ENCODE measurements around the gene KIAA1217. TPM values are rescaled to one million over a fixed set of nuclear protein-coding genes. Genes with fewer than 3 reads are reported as not detected.

Gene KIAA1217
- polyA plus RNA-seq, 1 of the 3 experiments (the other 2 are of a cell fraction) = 7.2 TPM

GRCh38 chr10:24349379-24350001 is 140.6 kb downstream of the KIAA1217 start:
- H3K4me1 ChIP-seq (ENCODE audit: control insufficient read depth in 1 of 2, insufficient read depth in 2 of 2, low read depth in 1 of 2, low read length in 1 of 2) = peaks cover 14 to 55% of the 10 kb centered on the region in 2 experiments
- no peaks in the 10 kb centered on the region for H3K79me2 ChIP-seq (ENCODE audit: insufficient read depth)
- peak overlapping the region; percentile 18 for H3K9ac ChIP-seq
- CTCF ChIA-PET = interaction anchor here (1.0 to 4.1 kb wide), 3 partner anchors 10 to 355 kb away, joined by 3 to 13 read pairs (median 4); no protein-coding TSS in a partner anchor
- peak overlapping the region; percentile 78; the same call in 1 of the 2 replicates for H2AFZ ChIP-seq (ENCODE audit: low read depth)
- DNase-seq = no peak
- 34% methylated on average over 3 of the region's 3 CpGs for WGBS (ENCODE audit: low lambda C conversion rate)
- no peak overlapping the region for H3K4me3 ChIP-seq (ENCODE audit: low read depth in 2 of 2, low read length in 1 of 2)
- H3K36me3 ChIP-seq (replicated peaks in 1 of 2; ENCODE audit: control insufficient read depth in 1 of 2, insufficient read depth in 2 of 2, low read length in 1 of 2) = no peaks in the 10 kb centered on the region
- no peaks in the 10 kb centered on the region for H3K9me3 ChIP-seq
- POLR2A ChIA-PET = no interaction called here
- H3F3A ChIP-seq (replicated peaks; ENCODE audit: insufficient read depth) = peaks cover 22% of the 10 kb centered on the region
- peak overlapping the region; percentile 80 to 88 for H3K27ac ChIP-seq (ENCODE audit: low read depth in 2 of 2, low read length in 1 of 2)
- no peaks in the 10 kb centered on the region for H3K9me2 ChIP-seq
- no peak for TF ChIP-seq MAX (IDR thresholded peaks at IDR 0.05; ENCODE audit: low read depth)
- TF ChIP-seq NFIC (IDR thresholded peaks at IDR 0.05; ENCODE audit: borderline replicate concordance) = peak; percentile 27; the same call in 1 of the 2 replicates
- H4K20me1 ChIP-seq (ENCODE audit: insufficient read depth) = no peaks in the 10 kb centered on the region
- no peaks in the 10 kb centered on the region for H3K27me3 ChIP-seq (ENCODE audit: insufficient read depth)
- peak overlapping the region; percentile 36 for H3K4me2 ChIP-seq

- no peak for DNase-seq
- peak overlapping the region; percentile 36 for H3K4me2 ChIP-seq
- no peaks in the 10 kb centered on the region for H3K36me3 ChIP-seq (replicated peaks in 1 of 2; ENCODE audit: control insufficient read depth in 1 of 2, insufficient read depth in 2 of 2, low read length in 1 of 2)
- peak overlapping the region; percentile 78 for H2AFZ ChIP-seq (ENCODE audit: low read depth)
- no peaks in the 10 kb centered on the region for H4K20me1 ChIP-seq (ENCODE audit: insufficient read depth)
- no peaks in the 10 kb centered on the region for H3K79me2 ChIP-seq (ENCODE audit: insufficient read depth)
- WGBS (ENCODE audit: low lambda C conversion rate) = 18% methylated on average over 9 of the region's 9 CpGs
- no peak overlapping the region for H3K4me3 ChIP-seq (ENCODE audit: low read depth in 2 of 2, low read length in 1 of 2)
- peaks cover 13% of the 10 kb centered on the region for H3F3A ChIP-seq (replicated peaks; ENCODE audit: insufficient read depth)
- no peaks in the 10 kb centered on the region for H3K9me2 ChIP-seq
- CTCF ChIA-PET = interaction anchor here (1.2 to 4.1 kb wide), 3 partner anchors 10 to 356 kb away, joined by 4 to 13 read pairs (median 5); no protein-coding TSS in a partner anchor
- H3K9me3 ChIP-seq = no peaks in the 10 kb centered on the region
- H3K27me3 ChIP-seq (ENCODE audit: insufficient read depth) = no peaks in the 10 kb centered on the region
- H3K4me1 ChIP-seq (ENCODE audit: control insufficient read depth in 1 of 2, insufficient read depth in 2 of 2, low read depth in 1 of 2, low read length in 1 of 2) = peaks cover 9 to 47% of the 10 kb centered on the region in 2 experiments
- peak overlapping the region; percentile 18 for H3K9ac ChIP-seq
- peak overlapping the region; percentile 80 to 88 for H3K27ac ChIP-seq (ENCODE audit: low read depth in 2 of 2, low read length in 1 of 2)
- POLR2A ChIA-PET = interaction anchor here (0.6 kb wide), 1 partner anchor 95 kb away, joined by 3 read pairs; no protein-coding TSS in a partner anchor
- TF ChIP-seq MAX (IDR thresholded peaks at IDR 0.05; ENCODE audit: low read depth) (no peak), IRF3 (IDR thresholded peaks at IDR 0.05; ENCODE audit: low read depth, low read length) (no peak), CTCF (IDR thresholded peaks at IDR 0.05) (no peak), SMC3 (IDR thresholded peaks at IDR 0.05; ENCODE audit: low read depth, low read length) (no peak), GABPA (IDR thresholded peaks at IDR 0.05; ENCODE audit: low read depth) (no peak), EZH2phosphoT487 (IDR thresholded peaks at IDR 0.05; ENCODE audit: borderline replicate concordance, low read depth) (no peak), RFX5 (IDR thresholded peaks at IDR 0.05; ENCODE audit: low read length) (no peak), RCOR1 (IDR thresholded peaks at IDR 0.05; ENCODE audit: low read length) (no peak), ELF1 (IDR thresholded peaks at IDR 0.05) (no peak), GATA2 (CRISPR knock-in tag; IDR thresholded peaks at IDR 0.05) (no peak), TCF12 (IDR thresholded peaks at IDR 0.05) (peak; percentile 93), EP300 (IDR thresholded peaks at IDR 0.05; ENCODE audit: borderline replicate concordance in 1 of 2, low read depth in 1 of 2, low read length in 1 of 2) (peak; percentile 26 to 75; a peak in 3 of 4 replicates), USF2 (IDR thresholded peaks at IDR 0.05; ENCODE audit: borderline replicate concordance, low read depth, low read length) (no peak), TEAD4 (IDR thresholded peaks at IDR 0.05; ENCODE audit: borderline replicate concordance, insufficient read depth) (no peak), RAD21 (IDR thresholded peaks at IDR 0.05; ENCODE audit: low read length) (no peak), TAF1 (IDR thresholded peaks at IDR 0.05; ENCODE audit: borderline replicate concordance, low read depth, low read length) (no peak), CHD2 (IDR thresholded peaks at IDR 0.05; ENCODE audit: low read length, partially characterized antibody) (no peak), NRF1 (IDR thresholded peaks at IDR 0.05; ENCODE audit: low read depth, low read length) (no peak), YY1 (IDR thresholded peaks at IDR 0.05; ENCODE audit: low read depth) (no peak)
Measured at GRCh38 chr10:24350070-24350921, 141.4 kb downstream of the KIAA1217 start.
